Lower lobe of right lung (tissue), 2 donors: ENCODE data around the gene FMO5. TPM values are rescaled to one million over a fixed set of nuclear protein-coding genes. Genes with fewer than 3 reads are reported as not detected.

Source experiments
- ATAC-seq, 2 donors: fragments of 200-7000 bp; cut with Tn5 transposase; one replicate each; pipeline ENCODE4 v1.9.1; 2020 to 2022; ENCODE audit warnings: mild to moderate bottlenecking in 2 of 2, moderate library complexity in 2 of 2
- DNase-seq: peaks from one replicate; pipeline ENCODE4 v3.0.0-alpha.2; 2020
- H3K27ac ChIP-seq: fragments of 200-600 bp; one replicate; pipeline ENCODE4 v1.8.0; 2022
- H3K27me3 ChIP-seq: fragments of 200-600 bp; one replicate; pipeline ENCODE4 v1.8.0; 2022; ENCODE audit warnings: low read depth
- H3K36me3 ChIP-seq: fragments of 200-600 bp; one replicate; pipeline ENCODE4 v1.8.0; 2022; ENCODE audit warnings: mild to moderate bottlenecking
- H3K4me1 ChIP-seq: fragments of 200-600 bp; one replicate; pipeline ENCODE4 v1.8.0; 2022
- H3K4me3 ChIP-seq: fragments of 200-600 bp; one replicate; pipeline ENCODE4 v1.8.0; 2022; ENCODE audit warnings: mild to moderate bottlenecking
- H3K9me3 ChIP-seq: fragments of 200-600 bp; one replicate; pipeline ENCODE4 v1.8.0; 2022
- CTCF ChIP-seq: fragments of 200-600 bp; IDR thresholded peaks from one replicate; pipeline ENCODE4 v1.8.0; 2022; ENCODE audit warnings: antibody characterized with exemption, mild to moderate bottlenecking
- intact Hi-C: fragments of 100-400 bp; cut with DNase I; formaldehyde crosslinking; loops from one replicate; pipeline ENCODE4 v1.11.0; 2022
- total RNA-seq: library from RNA; stranded (reverse); fragmentation: NEBNext Ultra II Directional; extraction: Animal tissue kit (Norgen Biotek cat#: 25700); gene quantifications from one replicate; pipeline ENCODE4 v1.2.1, GENCODE V29; 2021
- donor health status: DM: no; HTN: yes; CAD: no; lungs with severe emphysema.

Gene FMO5
- total RNA-seq, 1 donor from 2014 or later: 106 TPM

GRCh38 chr1:147246910-147247655, 21.9 kb upstream of the FMO5 start:
- Histone ChIP-seq H3K9me3 (no peaks in the 10 kb centered on the region), H3K4me3 (no peak overlapping the region), H3K27me3 (no peaks in the 10 kb centered on the region), H3K27ac (no peak overlapping the region), H3K4me1 (peaks cover 22% of the 10 kb centered on the region), H3K36me3 (no peaks in the 10 kb centered on the region)
- ATAC-seq (no peak), DNase-seq (no peak)
- intact Hi-C loops: loop anchor here (10.0 kb wide), 1 partner anchor 72 kb away; the partner anchor contains the start of gene PRKAB2
- TF ChIP-seq CTCF: no peak

GRCh38 chr1:147246044-147246690, 21.0 kb upstream of the FMO5 start:
- H3K27me3 ChIP-seq: no peaks in the 10 kb centered on the region
- intact Hi-C loops: loop anchor here (10.0 kb wide), 1 partner anchor 71 kb away; the partner anchor contains the start of gene PRKAB2
- DNase-seq (no peak), ATAC-seq (no peak)
- H3K36me3 ChIP-seq: no peaks in the 10 kb centered on the region
- no peak for TF ChIP-seq CTCF
- H3K4me1 ChIP-seq: peaks cover 30% of the 10 kb centered on the region
- no peak overlapping the region for H3K27ac ChIP-seq
- H3K4me3 ChIP-seq: no peak overlapping the region
- no peaks in the 10 kb centered on the region for H3K9me3 ChIP-seq

- H3K9me3 ChIP-seq: no peaks in the 10 kb centered on the region
- H3K27ac ChIP-seq: no peak overlapping the region
- peaks cover 34% of the 10 kb centered on the region for H3K4me1 ChIP-seq
- H3K27me3 ChIP-seq: no peaks in the 10 kb centered on the region
- intact Hi-C loops: loop anchor here (10.0 kb wide), 1 partner anchor 71 kb away; the partner anchor contains the start of gene PRKAB2
- TF ChIP-seq CTCF: no peak
- no peak overlapping the region for H3K4me3 ChIP-seq
- ATAC-seq (no peak), DNase-seq (no peak)
- no peaks in the 10 kb centered on the region for H3K36me3 ChIP-seq
Observed at GRCh38 chr1:147245586-147246021, 20.5 kb upstream of the FMO5 start.

GRCh38 chr1:147245129-147245528, 20.0 kb upstream of the FMO5 start:
- Histone ChIP-seq H3K27me3 (no peaks in the 10 kb centered on the region), H3K4me3 (no peak overlapping the region)

GRCh38 chr1:147243841-147244240, 18.7 kb upstream of the FMO5 start:
- Histone ChIP-seq H3K27me3 (no peaks in the 10 kb centered on the region), H3K9me3 (no peaks in the 10 kb centered on the region), H3K4me3 (peak overlapping the region; percentile 91), H3K36me3 (no peaks in the 10 kb centered on the region), H3K4me1 (peaks cover 43% of the 10 kb centered on the region), H3K27ac (peak overlapping the region; percentile 88)
- no peak for TF ChIP-seq CTCF
- ATAC-seq (no peak), DNase-seq (no peak)
- intact Hi-C loops: loop anchor here (10.0 kb wide), 1 partner anchor 69 kb away; the partner anchor contains the start of gene PRKAB2

More at GRCh38 chr1:147245129-147245528, 20.0 kb upstream of the FMO5 start:
- DNase-seq: no peak
- TF ChIP-seq CTCF: no peak
- no peak for ATAC-seq
- intact Hi-C loops: loop anchor here (10.0 kb wide), 1 partner anchor 70 kb away; the partner anchor contains the start of gene PRKAB2
- Histone ChIP-seq H3K9me3 (no peaks in the 10 kb centered on the region), H3K36me3 (no peaks in the 10 kb centered on the region), H3K27ac (no peak overlapping the region), H3K4me1 (peaks cover 37% of the 10 kb centered on the region)
